Transverse colon (tissue), 4 donors: ENCODE data around the gene CADPS.

ENCODE experiments used
- CTCF ChIP-seq, 5 experiments: fragments of 200-600 bp in 3 of 5; fragments of 450-650 bp in 2 of 5; sonication (generic) in 3 of 5; IDR thresholded peaks; 1 replicate in 2 of 5; 2 replicates in 3 of 5; pipeline ENCODE4 v1.5.1; 2016 to 2017; ENCODE audit warnings: antibody characterized with exemption in 5 of 5, inconsistent platforms in 3 of 5, mild to moderate bottlenecking in 2 of 5, moderate library complexity in 1 of 5
- EP300 ChIP-seq: sonication (generic); formaldehyde crosslinking; IDR thresholded peaks from one replicate; pipeline ENCODE4 v1.6.1; 2017; ENCODE audit warnings: antibody characterized with exemption, low read depth
- POLR2AphosphoS5 ChIP-seq, 3 donors: sonication (generic); formaldehyde crosslinking; IDR thresholded peaks; one replicate each; pipeline ENCODE4 v1.6.1; 2016; ENCODE audit warnings: antibody characterized with exemption in 3 of 3

GRCh38 chr3:62607287-62608029, 267.8 kb downstream of the CADPS start:
- TF ChIP-seq POLR2AphosphoS5 (IDR thresholded peaks at IDR 0.05) (no peak), EP300 (no peak), CTCF (IDR thresholded peaks at IDR 0.05) (no peak)
